Measurements from ENCODE around the gene TMBIM1. TPM values are rescaled to one million over a fixed set of nuclear protein-coding genes. Genes with fewer than 3 reads are reported as not detected.

The TMBIM1 gene
- total RNA-seq, 1 donor from 2014 or later = 109 TPM

GRCh38 chr2:218310853-218311540 lies 18.7 kb upstream of the TMBIM1 start:
- no peak for DNase-seq (ENCODE audit: low read depth)
- no peak for TF ChIP-seq CTCF (conservative IDR thresholded peaks at IDR 0.05; ENCODE audit: low read depth, low read length)
- no peak overlapping the region for H3K4me3 ChIP-seq (ENCODE audit: low read depth, low read length)

GRCh38 chr2:218307415-218308090 lies 15.2 kb upstream of the TMBIM1 start:
- no peak overlapping the region for H3K4me3 ChIP-seq (ENCODE audit: low read depth, low read length)
- DNase-seq (ENCODE audit: low read depth) = no peak
- no peak for TF ChIP-seq CTCF (conservative IDR thresholded peaks at IDR 0.05; ENCODE audit: low read depth, low read length)

- TF ChIP-seq CTCF (conservative IDR thresholded peaks at IDR 0.05; ENCODE audit: low read depth, low read length) = no peak
- H3K4me3 ChIP-seq (ENCODE audit: low read depth, low read length) = no peak overlapping the region
- no peak for DNase-seq (ENCODE audit: low read depth)
Observed at GRCh38 chr2:218306184-218306920, 14.0 kb upstream of the TMBIM1 start.

GRCh38 chr2:218305383-218305782 lies 13.1 kb upstream of the TMBIM1 start:
- no peak for DNase-seq (ENCODE audit: low read depth)
- no peak overlapping the region for H3K4me3 ChIP-seq (ENCODE audit: low read depth, low read length)
- TF ChIP-seq CTCF (conservative IDR thresholded peaks at IDR 0.05; ENCODE audit: low read depth, low read length) = no peak

GRCh38 chr2:218301176-218301819 lies 9.0 kb upstream of the TMBIM1 start:
- peak; percentile 96 for TF ChIP-seq CTCF (conservative IDR thresholded peaks at IDR 0.05; ENCODE audit: low read depth, low read length)
- H3K4me3 ChIP-seq (ENCODE audit: low read depth, low read length) = no peak overlapping the region
- DNase-seq (ENCODE audit: low read depth) = no peak

- DNase-seq (ENCODE audit: low read depth) = no peak
- TF ChIP-seq CTCF (conservative IDR thresholded peaks at IDR 0.05; ENCODE audit: low read depth, low read length) = no peak
- no peak overlapping the region for H3K4me3 ChIP-seq (ENCODE audit: low read depth, low read length)
Observed at GRCh38 chr2:218300141-218300540, 7.8 kb upstream of the TMBIM1 start.

All from epithelial cell of proximal tubule (primary cell).